H9 (cell line): Measurements from ENCODE around the gene APOBEC3B. TPM values are rescaled to one million over a fixed set of nuclear protein-coding genes. Genes with fewer than 3 reads are reported as not detected.
A peak's percentile ranks its signal among the peaks of the same experiment; 100 is the strongest.

Source experiments
- DNase-seq: peaks from one replicate; pipeline ENCODE4 v3.0.0-alpha.2; 2017
- H2AFZ ChIP-seq: one replicate; pipeline ENCODE4 v1.6.1; 2013; ENCODE audit warnings: mild to moderate bottlenecking, low read length, control low read depth, moderate library complexity
- H2AK5ac ChIP-seq: 2 replicates; pipeline ENCODE4 v1.6.1; 2013; ENCODE audit warnings: low read length, control low read depth, mixed read lengths; ENCODE audit not compliant: insufficient read length
- H2BK120ac ChIP-seq: one replicate; pipeline ENCODE4 v1.6.1; 2013; ENCODE audit warnings: low read depth, mild to moderate bottlenecking, low read length, control low read depth, inconsistent platforms; ENCODE audit not compliant: poor library complexity, severe bottlenecking
- H2BK12ac ChIP-seq: 2 replicates; pipeline ENCODE4 v1.6.1; 2013; ENCODE audit warnings: low read length, control low read depth, mixed read lengths, low read depth; ENCODE audit not compliant: insufficient read length
- H2BK15ac ChIP-seq: 2 replicates; pipeline ENCODE4 v1.6.1; 2013; ENCODE audit warnings: low read depth, low read length, control low read depth
- H2BK20ac ChIP-seq: one replicate; pipeline ENCODE4 v1.6.1; 2013; ENCODE audit warnings: low read depth, mild to moderate bottlenecking, low read length, control low read depth, inconsistent platforms; ENCODE audit not compliant: poor library complexity, severe bottlenecking
- H2BK5ac ChIP-seq: 2 replicates; pipeline ENCODE4 v1.6.1; 2013; ENCODE audit warnings: low read length, control low read depth, mixed read lengths; ENCODE audit not compliant: insufficient read length
- H3K14ac ChIP-seq: 2 replicates; pipeline ENCODE4 v1.6.1; 2013; ENCODE audit warnings: low read length, control low read depth; ENCODE audit not compliant: insufficient read depth
- H3K18ac ChIP-seq: 2 replicates; pipeline ENCODE4 v1.6.1; 2013; ENCODE audit warnings: low read depth, mild to moderate bottlenecking, mixed read lengths, low read length, control low read depth; ENCODE audit not compliant: insufficient read length
- H3K23ac ChIP-seq: 2 replicates; pipeline ENCODE4 v1.6.1; 2013; ENCODE audit warnings: low read length, control low read depth, mixed read lengths, low read depth; ENCODE audit not compliant: insufficient read length
- H3K23me2 ChIP-seq: 2 replicates; pipeline ENCODE4 v1.6.1; 2013; ENCODE audit warnings: low read depth, mild to moderate bottlenecking, mixed read lengths, low read length, control low read depth; ENCODE audit not compliant: insufficient read length, poor library complexity, severe bottlenecking
- H3K27ac ChIP-seq: 2 replicates; pipeline ENCODE4 v1.5.1; 2013; ENCODE audit warnings: low read length, control low read depth, mixed read lengths, low read depth; ENCODE audit not compliant: insufficient read length
- H3K27me3 ChIP-seq: 2 replicates; pipeline ENCODE4 v1.6.1; 2013; ENCODE audit warnings: low read length, control low read depth, inconsistent platforms; ENCODE audit not compliant: insufficient read depth
- H3K4ac ChIP-seq: 2 replicates; pipeline ENCODE4 v1.6.1; 2013; ENCODE audit warnings: low read depth, mild to moderate bottlenecking, control low read depth, inconsistent platforms, low read length, moderate library complexity
- H3K4me1 ChIP-seq: 2 replicates; pipeline ENCODE4 v1.6.1; 2013; ENCODE audit warnings: low read length, control low read depth, inconsistent platforms; ENCODE audit not compliant: insufficient read depth
- H3K4me2 ChIP-seq: 2 replicates; pipeline ENCODE4 v1.6.1; 2013; ENCODE audit warnings: low read length, control low read depth, mixed read lengths; ENCODE audit not compliant: insufficient read length, insufficient read depth
- H3K56ac ChIP-seq: 2 replicates; pipeline ENCODE4 v1.6.1; 2013; ENCODE audit warnings: low read depth, mild to moderate bottlenecking, mixed read lengths, low read length, control low read depth; ENCODE audit not compliant: insufficient read length
- H3K79me1 ChIP-seq: 2 replicates; pipeline ENCODE4 v1.6.1; 2013; ENCODE audit warnings: low read depth, mild to moderate bottlenecking, moderate library complexity, low read length, control low read depth, inconsistent platforms; ENCODE audit not compliant: insufficient read depth, poor library complexity, severe bottlenecking
- H3K79me2 ChIP-seq: 2 replicates; pipeline ENCODE4 v1.6.1; 2013; ENCODE audit warnings: low read length, control low read depth, inconsistent platforms; ENCODE audit not compliant: insufficient read depth
- H3K9ac ChIP-seq: 2 replicates; pipeline ENCODE4 v1.6.1; 2013; ENCODE audit warnings: low read length, control low read depth, mixed read lengths; ENCODE audit not compliant: insufficient read length; ENCODE audit errors: extremely low read depth
- H3K9me3 ChIP-seq: one replicate; pipeline ENCODE4 v1.6.1; 2013; ENCODE audit warnings: low read depth, low read length, inconsistent platforms; ENCODE audit not compliant: control insufficient read depth
- H3T11ph ChIP-seq: one replicate; pipeline ENCODE4 v1.6.1; 2013; ENCODE audit warnings: mild to moderate bottlenecking, low read length, control low read depth, inconsistent platforms
- H4K20me1 ChIP-seq: one replicate; pipeline ENCODE4 v1.6.1; 2013; ENCODE audit not compliant: control insufficient read depth, insufficient read length, insufficient read depth
- H4K5ac ChIP-seq: 2 replicates; pipeline ENCODE4 v1.6.1; 2013; ENCODE audit warnings: low read depth, mild to moderate bottlenecking, mixed read lengths, low read length, control low read depth; ENCODE audit not compliant: insufficient read length
- H4K8ac ChIP-seq: replicated peaks from 2 replicates; pipeline ENCODE4 v1.6.1; 2013; ENCODE audit warnings: low read length, control low read depth, mixed read lengths, low read depth; ENCODE audit not compliant: insufficient read length
- H4K91ac ChIP-seq: 2 replicates; pipeline ENCODE4 v1.6.1; 2013; ENCODE audit warnings: low read depth, mild to moderate bottlenecking, moderate library complexity, mixed read lengths, low read length, control low read depth; ENCODE audit not compliant: insufficient read length
- H3K27ac Mint-ChIP-seq, 3 experiments: 2 replicates in 2 of 3; 3 replicates in 1 of 3; pipeline ENCODE4 v1.8.0; 2020 to 2021; ENCODE audit warnings: mixed read lengths in 3 of 3, mild to moderate bottlenecking in 1 of 3, moderate library complexity in 1 of 3
- H3K27me3 Mint-ChIP-seq: 2 replicates; pipeline ENCODE4 v1.8.0; 2021; ENCODE audit warnings: low read depth, mild to moderate bottlenecking, moderate library complexity, mixed read lengths
- H3K36me3 Mint-ChIP-seq, 3 experiments: 2 replicates in 2 of 3; 3 replicates in 1 of 3; pipeline ENCODE4 v1.8.0; 2020 to 2021; ENCODE audit warnings: low read depth in 3 of 3, mixed read lengths in 3 of 3; ENCODE audit not compliant: insufficient read depth in 1 of 3
- H3K4me1 Mint-ChIP-seq, 2 experiments: 2 replicates each; pipeline ENCODE4 v1.8.0; 2020; ENCODE audit warnings: mixed read lengths in 2 of 2
- H3K4me3 Mint-ChIP-seq, 2 experiments: 2 replicates in 1 of 2; 3 replicates in 1 of 2; pipeline ENCODE4 v1.8.0; 2020 to 2021; ENCODE audit warnings: mild to moderate bottlenecking in 2 of 2, mixed read lengths in 2 of 2, moderate library complexity in 1 of 2
- H3K9me3 Mint-ChIP-seq, 2 experiments: 2 replicates in 1 of 2; 3 replicates in 1 of 2; pipeline ENCODE4 v1.8.0; 2020; ENCODE audit warnings: mild to moderate bottlenecking in 2 of 2, mixed read lengths in 2 of 2, moderate library complexity in 1 of 2
- CTCF ChIP-seq: fragments of 200-600 bp; sonication (generic); conservative IDR thresholded peaks from 3 replicates; pipeline ENCODE4 v1.8.0; 2021; ENCODE audit warnings: antibody characterized with exemption, mild to moderate bottlenecking
- WGBS: extraction: QIAGEN DNeasy Blood & Tissue Kit; methylation state at CpG from one replicate; pipeline ENCODE4 v1.1.7; 2013; ENCODE audit warnings: missing lambda C conversion rate, low lambda C conversion rate, mixed read lengths; ENCODE audit not compliant: insufficient read length; ENCODE audit errors: extremely low coverage; 5-methylcytosine and 5-hydroxymethylcytosine counted together
- total RNA-seq: library from RNA; stranded (reverse); gene quantifications from 2 replicates; pipeline ENCODE4 v1.2.1, GENCODE V29; 2021

Gene APOBEC3B
- total RNA-seq, 1 experiment from 2014 or later: 29.0 TPM

- no peak overlapping the region for H3K18ac ChIP-seq
- H3K56ac ChIP-seq: no peak overlapping the region
- Mint-ChIP-seq H3K4me1 (peaks cover 19 to 29% of the 10 kb centered on the region in 2 experiments), H3K9me3 (no peaks in the 10 kb centered on the region; a peak in 2 of 5 replicates), H3K36me3 (no peaks in the 10 kb centered on the region), H3K27ac (no peak overlapping the region), H3K4me3 (0 out of 5 replicates have a peak overlapping the region, but pooled peaks of 1 of the 2 experiments have one; percentile 29), H3K27me3 (peaks cover 14% of the 10 kb centered on the region)
- H2BK120ac ChIP-seq: no peak overlapping the region
- H3K14ac ChIP-seq: no peak overlapping the region
- no peaks in the 10 kb centered on the region for H3K23me2 ChIP-seq
- H2BK12ac ChIP-seq: no peak overlapping the region
- no peak overlapping the region for H3K4me2 ChIP-seq
- no peak overlapping the region for H3K23ac ChIP-seq
- WGBS: no CpG with 5 or more reads among the region's 7 CpGs
- no peak overlapping the region for H3K4ac ChIP-seq
- H3K79me2 ChIP-seq: no peaks in the 10 kb centered on the region
- H4K20me1 ChIP-seq: no peaks in the 10 kb centered on the region
- TF ChIP-seq CTCF: no peak
- no peak overlapping the region for H2AFZ ChIP-seq
- no peak overlapping the region for H2BK15ac ChIP-seq
- H2BK5ac ChIP-seq: no peak overlapping the region
- no peak overlapping the region for H4K8ac ChIP-seq
- no peak overlapping the region for H2BK20ac ChIP-seq
- no peak overlapping the region for H4K5ac ChIP-seq
- H3K27ac ChIP-seq: no peak overlapping the region
- H3K4me1 ChIP-seq: no peaks in the 10 kb centered on the region; the same call in 1 of the 2 replicates
- no peak overlapping the region for H3T11ph ChIP-seq
- no peaks in the 10 kb centered on the region for H3K79me1 ChIP-seq
- DNase-seq: no peak
- H4K91ac ChIP-seq: no peak overlapping the region
- H2AK5ac ChIP-seq: no peak overlapping the region
- no peak overlapping the region for H3K9ac ChIP-seq
- H3K27me3 ChIP-seq: no peaks in the 10 kb centered on the region
- no peaks in the 10 kb centered on the region for H3K9me3 ChIP-seq
Observed at GRCh38 chr22:38966942-38967341, 15.2 kb upstream of the APOBEC3B start.
